A673 (cell line): ENCODE data around the gene UBXN6. TPM values are rescaled to one million over a fixed set of nuclear protein-coding genes. Genes with fewer than 3 reads are reported as not detected.
A peak's percentile ranks its signal among the peaks of the same experiment; 100 is the strongest.

Source experiments
- BruUV-seq: library from RNA; stranded (reverse); fragments of 400-500 nt; replicated peaks from 2 replicates; lab custom pipeline; 2021; lab: Mats Ljungman, UMichigan
- CTCF ChIA-PET: fragments of 300-600 bp; sonication (Branson Sonifier 250); formaldehyde crosslinking; loops from one replicate; lab custom pipeline; 2022; ENCODE audit warnings: antibody characterized with exemption; lab: Charles Lee
- POLR2A ChIA-PET: fragments of 300-600 bp; sonication (Branson Sonifier 250); formaldehyde crosslinking; loops from one replicate; lab custom pipeline; 2022; ENCODE audit warnings: antibody characterized with exemption; ENCODE audit not compliant: low non-redundant PET; lab: Charles Lee
- DNase-seq: peaks from one replicate; pipeline ENCODE4 v3.0.0-alpha.2; 2015; ENCODE audit warnings: low spot score
- H3K27ac ChIP-seq: fragments of 200-600 bp; sonication (generic); 2 replicates; pipeline ENCODE4 v1.5.1; 2016; ENCODE audit warnings: mixed run types, low read depth, mild to moderate bottlenecking, mixed read lengths, antibody characterized with exemption, low read length; ENCODE audit not compliant: poor library complexity, severe bottlenecking
- H3K27me3 ChIP-seq: fragments of 200-600 bp; sonication (generic); replicated peaks from 2 replicates; pipeline ENCODE4 v1.6.1; 2017; ENCODE audit warnings: mixed run types, low read depth, mild to moderate bottlenecking, mixed read lengths, antibody characterized with exemption, low read length; ENCODE audit not compliant: insufficient read depth, poor library complexity
- H3K36me3 ChIP-seq: fragments of 200-600 bp; sonication (generic); 2 replicates; pipeline ENCODE4 v1.6.1; 2016; ENCODE audit warnings: mixed run types, mild to moderate bottlenecking, mixed read lengths, antibody characterized with exemption, low read length; ENCODE audit not compliant: insufficient read depth, poor library complexity, severe bottlenecking
- H3K4me1 ChIP-seq: fragments of 200-600 bp; sonication (generic); 2 replicates; pipeline ENCODE4 v1.6.1; 2017; ENCODE audit warnings: mixed run types, mild to moderate bottlenecking, mixed read lengths, antibody characterized with exemption, low read length; ENCODE audit not compliant: insufficient read depth, poor library complexity, severe bottlenecking
- H3K4me3 ChIP-seq: fragments of 200-600 bp; sonication (generic); 2 replicates; pipeline ENCODE4 v1.5.1; 2016; ENCODE audit warnings: low read depth, mixed run types, mild to moderate bottlenecking, mixed read lengths, low read length; ENCODE audit not compliant: poor library complexity, severe bottlenecking
- H3K9me3 ChIP-seq: fragments of 200-600 bp; sonication (generic); 2 replicates; pipeline ENCODE4 v1.6.1; 2016; ENCODE audit warnings: mixed run types, low read depth, mild to moderate bottlenecking, mixed read lengths, antibody characterized with exemption, low read length; ENCODE audit not compliant: poor library complexity, severe bottlenecking
- CTCF ChIP-seq: fragments of 300-800, 200-600 bp; sonication (generic); conservative IDR thresholded peaks from 2 replicates; pipeline ENCODE4 v1.5.1; 2017; ENCODE audit warnings: low read depth, mild to moderate bottlenecking, antibody characterized with exemption, low read length, moderate library complexity, mixed read lengths
- EZH2 ChIP-seq: fragments of 200-600 bp; sonication (generic); IDR thresholded peaks from 2 replicates; pipeline ENCODE4 v1.6.1; 2017; ENCODE audit warnings: borderline replicate concordance, low read depth, mild to moderate bottlenecking, mixed read lengths, antibody characterized with exemption, low read length; ENCODE audit not compliant: poor library complexity, severe bottlenecking
- intact Hi-C: fragments of 100-400 bp; cut with micrococcal nuclease; formaldehyde crosslinking; loops from one replicate; pipeline ENCODE4 v1.10.0; 2022; ENCODE audit not compliant: unreplicated experiment
- total RNA-seq: library from RNA; stranded (reverse); gene quantifications from 2 replicates; pipeline ENCODE4 v1.2.3, GENCODE V29; 2021

Gene UBXN6
- total RNA-seq, 1 experiment from 2014 or later: 49.1 TPM

- no peaks in the 10 kb centered on the region for H3K9me3 ChIP-seq
- no peak for TF ChIP-seq CTCF
- no peak for TF ChIP-seq EZH2
- peaks cover 63% of the 10 kb centered on the region for H3K36me3 ChIP-seq
- POLR2A ChIA-PET: no interaction called here
- DNase-seq: no peak
- no peaks in the 10 kb centered on the region for H3K4me1 ChIP-seq
- H3K4me3 ChIP-seq: no peak overlapping the region
- no peaks in the 10 kb centered on the region for H3K27me3 ChIP-seq
- intact Hi-C loops: no loop called here
- CTCF ChIA-PET: no interaction called here
- no peak overlapping the region for H3K27ac ChIP-seq
- no TSS peak for BruUV-seq
Measured at GRCh38 chr19:4446704-4447200, 10.8 kb downstream of the UBXN6 start.

DNA sequence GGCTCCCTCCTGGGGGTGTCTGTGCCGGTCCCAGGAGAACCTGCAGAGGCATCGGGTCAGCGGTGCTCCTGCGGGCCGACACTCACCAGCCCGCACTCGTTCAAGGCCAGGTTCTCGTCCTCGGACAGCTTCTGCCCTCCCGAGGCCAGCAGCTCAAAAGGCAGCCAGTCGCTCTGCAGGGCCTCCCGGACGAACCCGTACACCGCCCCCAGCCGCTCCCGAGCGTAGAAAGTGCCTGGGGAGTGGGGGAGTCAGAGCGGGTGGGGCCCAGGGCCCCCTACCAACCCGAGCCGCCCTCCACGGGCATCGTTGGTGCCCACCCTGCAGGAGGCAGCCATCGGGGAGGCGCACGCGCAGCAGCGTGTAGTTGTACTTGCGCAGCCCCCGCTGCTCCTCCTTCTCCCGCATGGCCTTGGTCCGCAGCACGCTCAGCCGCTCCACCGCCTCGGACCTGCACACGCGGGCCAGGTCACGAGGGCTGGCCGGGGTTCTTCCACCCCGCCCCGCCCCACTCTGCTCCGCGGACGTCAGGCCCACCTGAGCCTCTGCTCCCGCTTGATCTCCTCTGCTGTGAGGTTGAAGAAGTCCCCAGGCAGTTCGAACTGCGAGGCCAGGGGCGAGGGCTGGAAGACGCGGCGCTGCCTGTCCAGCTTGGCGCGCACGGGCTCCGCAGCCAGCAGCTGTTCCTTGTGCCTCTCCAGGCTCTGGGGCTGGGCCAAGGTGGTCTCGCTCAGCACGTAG is 11.5 kb downstream of the UBXN6 start:
- Histone ChIP-seq H3K27me3 (no peaks in the 10 kb centered on the region), H3K27ac (no peak overlapping the region), H3K4me3 (no peak overlapping the region), H3K4me1 (no peaks in the 10 kb centered on the region), H3K36me3 (peaks cover 63% of the 10 kb centered on the region), H3K9me3 (no peaks in the 10 kb centered on the region)
- intact Hi-C loops: no loop called here
- ChIA-PET CTCF (no interaction called here), POLR2A (no interaction called here)
- no peak for DNase-seq
- TF ChIP-seq CTCF: no peak
- no TSS peak for BruUV-seq

GRCh38 chr19:4444765-4445741 is 12.5 kb downstream of the UBXN6 start:
- intact Hi-C loops: no loop called here
- BruUV-seq: TSS peak; percentile 78
- Histone ChIP-seq H3K27me3 (no peaks in the 10 kb centered on the region), H3K4me1 (no peaks in the 10 kb centered on the region), H3K4me3 (no peak overlapping the region), H3K27ac (no peak overlapping the region), H3K9me3 (no peaks in the 10 kb centered on the region), H3K36me3 (peaks cover 73% of the 10 kb centered on the region)
- DNase-seq: no peak
- no peak for TF ChIP-seq EZH2
- no peak for TF ChIP-seq CTCF
- ChIA-PET CTCF (no interaction called here), POLR2A (no interaction called here)
